ENCODE measurements around the gene ARL15.

GRCh38 chr5:54329731-54330709, 19.6 kb upstream of the ARL15 start:
- TF ChIP-seq, protein P1, sequence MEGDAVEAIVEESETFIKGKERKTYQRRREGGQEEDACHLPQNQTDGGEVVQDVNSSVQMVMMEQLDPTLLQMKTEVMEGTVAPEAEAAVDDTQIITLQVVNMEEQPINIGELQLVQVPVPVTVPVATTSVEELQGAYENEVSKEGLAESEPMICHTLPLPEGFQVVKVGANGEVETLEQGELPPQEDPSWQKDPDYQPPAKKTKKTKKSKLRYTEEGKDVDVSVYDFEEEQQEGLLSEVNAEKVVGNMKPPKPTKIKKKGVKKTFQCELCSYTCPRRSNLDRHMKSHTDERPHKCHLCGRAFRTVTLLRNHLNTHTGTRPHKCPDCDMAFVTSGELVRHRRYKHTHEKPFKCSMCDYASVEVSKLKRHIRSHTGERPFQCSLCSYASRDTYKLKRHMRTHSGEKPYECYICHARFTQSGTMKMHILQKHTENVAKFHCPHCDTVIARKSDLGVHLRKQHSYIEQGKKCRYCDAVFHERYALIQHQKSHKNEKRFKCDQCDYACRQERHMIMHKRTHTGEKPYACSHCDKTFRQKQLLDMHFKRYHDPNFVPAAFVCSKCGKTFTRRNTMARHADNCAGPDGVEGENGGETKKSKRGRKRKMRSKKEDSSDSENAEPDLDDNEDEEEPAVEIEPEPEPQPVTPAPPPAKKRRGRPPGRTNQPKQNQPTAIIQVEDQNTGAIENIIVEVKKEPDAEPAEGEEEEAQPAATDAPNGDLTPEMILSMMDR (IDR thresholded peaks at IDR 0.05), result no peak
- TF ChIP-seq POLR2AphosphoS5 (IDR thresholded peaks at IDR 0.05), result no peak
- no peak for TF ChIP-seq EP300 (IDR thresholded peaks at IDR 0.05)
- no peak for TF ChIP-seq POLR2A (IDR thresholded peaks at IDR 0.05)

All from sigmoid colon (tissue), 4 donors.